GM19372 (cell line): ENCODE data around the gene TMEM178A.
"Not testable (repeated sequence)": the region's sequence is repeated elsewhere in the genome, so short reads cannot be mapped to it uniquely, and the experiment has no call there.

Experiments used
- ATAC-seq: cut with Tn5 transposase; IDR thresholded peaks from one replicate; pipeline ENCODE4 v1.9.1; 2021; ENCODE audit warnings: mild to moderate bottlenecking, low read depth, moderate library complexity; ENCODE audit not compliant: unreplicated experiment

Gene TMEM178A

DNA sequence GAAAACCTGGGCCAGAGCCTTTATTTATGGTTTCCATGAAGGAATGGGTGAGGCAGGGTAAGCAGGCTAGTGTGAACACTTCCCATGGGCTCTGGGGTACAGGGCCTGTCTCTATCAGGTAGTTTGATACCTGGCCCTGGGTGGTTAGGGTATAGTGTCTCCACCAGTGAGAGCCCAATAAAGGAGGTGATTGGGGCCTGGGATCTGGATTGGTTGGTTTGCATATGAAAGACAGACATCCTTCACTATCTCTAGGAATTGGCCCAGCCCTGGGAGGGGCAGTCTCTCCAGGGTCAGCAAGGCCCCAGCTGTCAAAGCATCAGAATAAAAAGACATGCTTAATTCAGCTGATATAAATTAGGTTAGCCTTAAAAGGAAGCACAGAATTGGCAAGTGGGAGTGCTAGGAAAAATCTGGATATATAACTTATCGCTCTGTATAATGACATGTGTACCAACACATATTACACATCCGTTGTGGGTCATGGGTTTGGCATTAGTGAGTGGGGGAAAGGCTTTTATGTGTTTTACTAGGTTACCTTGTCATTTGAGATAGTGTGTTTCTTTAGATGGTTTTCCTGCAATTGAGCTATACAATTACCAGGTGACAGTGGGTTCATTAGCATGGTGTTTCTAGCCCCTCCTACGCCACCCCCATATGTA lies 18.5 kb upstream of the TMEM178A start:
- no peak for ATAC-seq

DNA sequence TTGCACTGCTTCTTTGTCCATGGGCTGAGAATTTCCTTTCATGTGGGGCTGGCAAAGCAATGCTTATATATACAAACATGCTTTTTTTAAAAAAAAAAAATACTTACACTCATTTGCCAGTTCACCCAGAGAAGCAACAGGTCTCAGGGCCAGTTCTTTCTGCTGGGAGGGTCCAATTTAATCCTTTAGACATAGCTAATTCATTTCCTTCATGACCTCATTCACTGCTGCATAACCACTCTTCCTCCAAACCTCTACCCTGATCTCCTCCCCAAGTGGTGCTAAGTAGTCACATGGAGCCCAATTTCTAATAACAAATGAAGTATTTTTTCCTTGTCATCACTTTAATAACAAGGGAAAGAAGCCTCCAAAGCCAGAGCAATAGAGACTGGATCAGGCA lies 17.1 kb upstream of the TMEM178A start:
- ATAC-seq, result no peak

GRCh38 chr2:39649511-39649910 lies 16.2 kb upstream of the TMEM178A start:
- no peak for ATAC-seq

GRCh38 chr2:39650468-39650867 lies 15.2 kb upstream of the TMEM178A start:
- ATAC-seq, result no peak

GRCh38 chr2:39656215-39656614 lies 9.5 kb upstream of the TMEM178A start:
- ATAC-seq, result not testable (repeated sequence)

- no peak for ATAC-seq
These were observed 8.3 kb upstream of the TMEM178A start for GRCh38 chr2:39657287-39657937.

DNA sequence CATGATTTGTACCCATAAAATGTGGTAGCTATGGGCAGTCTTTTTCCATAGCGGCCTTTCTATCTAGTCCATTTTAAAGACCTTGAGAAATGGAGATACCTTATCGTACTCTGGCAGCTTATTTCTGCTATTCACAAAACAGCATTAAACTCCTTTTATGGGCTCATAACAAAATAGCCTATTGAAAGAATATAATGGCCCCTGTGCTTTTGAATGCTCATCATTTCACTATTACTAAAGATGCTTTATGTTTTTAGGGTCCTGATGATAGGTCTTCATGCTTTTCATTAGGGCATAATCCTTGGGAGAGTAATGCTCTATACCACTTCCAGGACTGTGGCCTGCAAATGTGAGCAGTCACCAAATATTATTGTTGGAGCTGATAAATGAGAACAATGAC lies 7.3 kb upstream of the TMEM178A start:
- no peak for ATAC-seq

DNA sequence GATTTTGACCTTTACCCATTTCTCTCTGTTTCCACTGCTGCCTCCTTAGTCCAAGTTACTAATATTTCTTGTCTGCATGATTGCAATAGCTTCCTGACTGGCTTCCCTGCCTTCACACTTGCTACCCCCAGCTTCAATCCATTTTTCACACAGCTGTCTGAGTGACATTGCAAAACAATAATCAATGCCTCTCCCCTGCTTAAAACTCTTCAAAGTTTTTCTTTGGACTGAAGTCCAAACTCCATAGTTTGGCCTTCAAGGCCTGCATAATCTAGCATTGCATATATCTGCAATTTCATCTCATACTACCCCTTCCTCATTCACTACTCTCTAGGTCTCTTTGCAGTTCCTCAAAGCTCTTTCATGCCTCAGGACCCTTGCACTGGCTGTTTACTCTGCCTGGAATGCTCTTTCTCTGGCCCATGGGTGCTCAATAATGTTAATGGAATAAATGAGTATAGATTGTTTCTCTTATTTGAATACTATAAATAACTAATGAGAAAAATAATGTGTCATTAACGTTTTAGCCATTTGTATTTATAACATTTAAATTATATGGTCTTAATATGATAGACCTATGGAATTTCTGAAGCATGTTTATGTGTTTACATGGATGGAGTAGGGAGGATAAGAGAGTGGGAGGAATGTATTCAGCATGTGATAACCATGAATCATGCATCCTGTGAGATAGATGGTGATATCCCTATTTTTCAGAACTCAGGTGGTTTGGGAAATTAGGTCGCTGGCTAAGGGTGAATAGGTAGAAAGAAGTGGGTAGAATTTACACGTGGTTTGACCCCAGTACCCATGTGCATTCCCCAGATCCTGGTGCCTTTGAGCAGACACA lies 5.7 kb upstream of the TMEM178A start:
- ATAC-seq, result no peak

GRCh38 chr2:39660612-39661236 lies 5.0 kb upstream of the TMEM178A start:
- no peak for ATAC-seq

DNA sequence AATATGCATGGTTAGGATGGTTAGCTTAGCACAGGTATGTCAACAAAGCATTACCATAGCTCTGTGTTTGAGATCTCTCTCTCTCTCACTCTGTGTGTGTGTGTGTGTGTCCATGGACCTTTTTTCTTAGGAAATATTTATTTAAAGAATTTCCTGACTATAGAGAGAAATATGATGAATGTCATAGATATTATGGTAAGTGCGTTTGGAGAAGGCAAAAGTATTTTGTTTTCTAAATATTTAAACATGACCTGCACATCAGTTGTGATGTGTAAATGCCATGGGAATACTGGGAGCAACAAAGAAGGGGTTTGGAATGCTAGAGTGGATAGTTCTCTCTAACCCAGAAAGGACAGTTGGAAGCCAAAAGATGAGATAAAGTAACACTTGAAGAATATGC lies 3.9 kb upstream of the TMEM178A start:
- no peak for ATAC-seq

DNA sequence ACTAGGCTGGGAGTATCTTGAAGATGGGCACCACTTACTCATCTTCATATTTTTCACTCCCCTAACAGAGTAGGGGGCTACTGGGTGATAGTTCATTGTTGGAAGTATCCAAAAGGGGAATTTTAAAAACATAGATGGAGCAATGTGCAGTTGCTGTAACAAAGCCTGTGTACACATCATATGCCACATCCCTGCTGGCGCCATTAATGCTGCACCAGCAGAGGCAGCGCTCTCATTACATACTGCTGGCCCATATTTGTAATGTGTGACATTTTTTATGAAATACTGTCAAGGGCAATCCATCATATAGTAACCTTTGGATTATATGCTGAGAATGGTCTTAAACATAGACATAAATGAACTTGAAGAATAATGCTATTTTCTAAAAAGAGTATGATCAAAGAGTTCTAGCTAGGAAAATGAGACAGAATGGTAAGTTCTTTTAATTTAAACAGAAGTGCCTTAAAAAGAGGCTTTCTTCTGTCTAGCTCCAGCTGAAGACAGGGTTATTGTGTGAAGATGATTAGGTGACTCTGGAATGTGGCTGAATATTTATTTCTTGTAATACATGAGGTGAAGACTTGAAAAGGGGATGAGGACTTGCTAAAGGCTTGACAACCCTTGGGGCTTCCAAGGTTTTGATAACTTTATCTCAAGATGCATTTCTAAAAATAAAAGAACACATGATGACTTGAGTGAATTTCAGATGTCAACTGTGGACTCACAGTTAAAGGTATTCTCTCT lies 2.4 kb upstream of the TMEM178A start:
- no peak for ATAC-seq

DNA sequence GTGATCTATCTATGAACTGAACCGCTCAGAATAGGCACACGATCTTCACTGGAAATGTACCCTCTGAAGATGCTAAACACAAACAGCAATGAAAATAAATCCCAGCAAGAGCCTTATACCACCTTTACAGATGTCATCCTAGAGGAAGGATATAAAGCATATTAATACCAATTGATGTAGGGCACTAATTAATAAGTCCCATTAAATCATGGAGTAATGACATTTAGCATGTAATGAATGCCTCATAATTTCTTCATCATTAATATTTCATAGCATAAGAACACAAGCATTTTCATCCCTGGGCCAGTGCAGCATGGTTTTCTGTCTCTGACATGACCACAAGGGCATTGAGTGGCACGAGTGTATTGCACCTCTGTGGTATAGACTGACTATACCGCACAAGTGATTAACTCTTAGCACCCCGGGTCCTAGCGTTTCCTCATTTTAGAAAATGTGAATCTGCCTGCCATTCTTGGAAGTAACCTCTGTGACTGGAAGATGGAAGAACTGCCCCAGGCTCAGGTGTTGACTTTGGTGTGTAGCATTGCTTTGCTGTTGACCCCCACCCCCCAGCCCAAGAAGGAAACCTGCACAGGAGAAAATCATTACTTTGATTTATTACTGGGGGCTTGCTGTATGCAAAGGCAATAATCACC lies 1.4 kb upstream of the TMEM178A start:
- no peak for ATAC-seq

- ATAC-seq, result no peak
These were observed 677 bp upstream of the TMEM178A start for GRCh38 chr2:39664888-39665591.

DNA sequence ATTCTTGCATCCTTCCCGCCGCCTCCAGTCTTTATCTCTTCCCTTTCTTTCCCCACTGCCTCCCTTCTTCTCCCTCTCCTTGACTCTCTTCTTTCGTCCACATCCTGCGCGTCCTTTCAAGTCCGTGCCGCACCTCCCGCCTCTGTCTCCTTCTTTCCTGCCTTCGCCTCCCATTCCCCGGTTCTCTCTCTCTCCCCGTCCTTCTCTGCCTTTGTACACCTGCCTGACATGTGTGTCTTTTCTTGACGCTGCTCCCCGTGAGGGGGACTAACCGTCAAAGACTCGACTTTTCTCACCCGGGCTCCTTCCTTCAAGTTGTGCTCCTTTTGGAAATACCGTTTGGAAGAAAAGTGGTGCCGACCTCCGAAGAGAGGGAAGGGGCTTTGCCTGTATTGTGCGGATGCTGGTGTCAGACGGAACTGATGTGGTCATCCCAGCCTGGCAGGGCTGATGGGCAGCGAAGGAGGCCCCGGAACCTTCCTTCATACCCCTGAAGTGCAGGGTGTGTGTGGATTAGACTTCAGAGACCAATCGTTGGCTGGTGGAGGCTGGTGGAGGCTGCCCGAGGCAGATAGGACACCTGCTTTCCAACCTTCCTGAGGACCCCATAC lies 879 bp downstream of the TMEM178A start:
- no peak for ATAC-seq

- ATAC-seq, result no peak
These were observed 1.6 kb downstream of the TMEM178A start for GRCh38 chr2:39667104-39667885.

DNA sequence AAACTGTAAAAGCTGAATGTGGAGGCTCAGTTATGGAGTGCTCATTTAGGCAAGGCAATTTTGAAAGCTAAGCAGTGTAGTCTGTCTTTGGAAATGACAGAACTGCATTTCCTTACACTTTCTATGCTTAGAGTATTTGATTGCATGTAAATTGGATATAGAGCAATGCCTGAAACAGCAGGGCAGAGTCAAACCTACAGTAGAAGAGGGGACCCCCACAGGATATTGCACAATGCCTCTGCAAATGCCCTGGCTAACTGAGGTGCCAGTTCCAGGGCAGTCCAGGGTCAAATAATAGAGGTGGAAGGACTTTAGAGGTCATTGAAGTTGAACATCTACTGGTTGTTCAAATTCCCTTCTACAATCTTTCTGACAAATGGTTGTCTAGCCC lies 2.2 kb downstream of the TMEM178A start:
- ATAC-seq, result no peak

GRCh38 chr2:39668576-39669080 lies 2.9 kb downstream of the TMEM178A start:
- no peak for ATAC-seq

DNA sequence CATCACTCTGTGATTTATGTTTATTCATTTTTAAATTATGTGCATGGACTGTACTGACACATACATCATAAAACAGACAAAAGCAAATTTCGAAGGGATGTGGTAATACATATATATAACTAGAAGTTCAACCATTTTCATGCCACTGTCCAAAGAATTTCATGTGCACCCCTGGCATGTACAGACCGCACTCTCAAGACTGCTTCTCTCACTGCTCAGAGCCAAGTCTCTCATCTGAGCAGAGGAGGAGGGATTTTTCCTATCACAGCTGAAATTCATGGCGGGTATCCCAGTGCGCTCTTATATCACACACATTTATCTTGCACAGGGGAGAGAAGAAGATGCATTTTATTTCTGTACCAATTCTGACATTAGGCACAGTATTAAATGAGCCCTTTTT lies 5.9 kb downstream of the TMEM178A start:
- ATAC-seq, result no peak
